ENCODE measurements around the gene CCDC7.
"Not testable (repeated sequence)": the region's sequence is repeated elsewhere in the genome, so short reads cannot be mapped to it uniquely, and the experiment has no call there.

The CCDC7 gene

DNA sequence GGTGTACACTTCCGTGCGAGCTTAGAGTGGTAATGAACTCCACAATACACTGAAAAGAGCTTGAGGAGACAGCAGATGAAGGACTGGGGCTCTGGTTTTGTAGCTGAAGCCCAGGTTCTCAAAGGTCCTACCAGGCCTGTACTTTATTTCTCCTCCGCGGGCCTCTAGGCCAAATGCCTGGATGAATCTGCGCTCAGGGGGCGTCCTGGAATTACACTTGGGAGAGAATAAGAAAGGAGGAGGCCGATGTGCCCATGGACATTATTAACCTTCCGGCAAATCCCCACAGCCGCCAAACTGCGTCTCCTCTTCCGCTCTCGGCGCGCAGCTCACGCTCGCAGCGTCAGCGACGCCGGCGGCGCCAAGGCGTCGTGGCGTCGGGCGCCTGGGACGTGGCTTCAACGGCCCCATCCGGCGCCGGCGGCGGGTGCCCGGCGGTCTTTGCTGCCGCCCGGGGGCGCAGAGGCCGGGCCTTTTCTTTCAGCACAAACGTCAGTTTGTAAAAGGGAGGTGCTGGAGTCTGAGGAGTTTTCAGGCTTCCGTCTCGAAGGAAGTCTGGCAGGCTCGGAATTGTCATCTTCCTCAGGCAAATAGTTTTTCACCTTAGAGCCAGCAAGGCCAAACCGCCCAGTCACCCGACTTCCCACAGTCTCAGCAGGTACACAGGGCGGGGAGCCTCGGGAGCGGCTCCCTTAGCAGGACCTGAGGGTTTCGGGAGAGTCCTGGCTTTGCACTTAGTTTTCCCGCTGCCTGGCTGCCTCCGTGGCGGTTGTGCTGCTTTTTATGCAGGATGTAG is at the start of gene CCDC7:
Gene CCDC7, plus strand, starts transcription at position 401 of the 796 bp plus-strand sequence. CDS start 5,503 bp downstream, outside the sequence.
- H3K4me3 ChIP-seq (ENCODE audit: low read depth, low read length), result peak within 1 kb of the TSS; percentile 70

- not testable (repeated sequence) for H3K4me3 ChIP-seq (ENCODE audit: low read depth, low read length)
These were observed 48.8 kb upstream of the CCDC7 start for GRCh38 chr10:32397163-32397562.

DNA sequence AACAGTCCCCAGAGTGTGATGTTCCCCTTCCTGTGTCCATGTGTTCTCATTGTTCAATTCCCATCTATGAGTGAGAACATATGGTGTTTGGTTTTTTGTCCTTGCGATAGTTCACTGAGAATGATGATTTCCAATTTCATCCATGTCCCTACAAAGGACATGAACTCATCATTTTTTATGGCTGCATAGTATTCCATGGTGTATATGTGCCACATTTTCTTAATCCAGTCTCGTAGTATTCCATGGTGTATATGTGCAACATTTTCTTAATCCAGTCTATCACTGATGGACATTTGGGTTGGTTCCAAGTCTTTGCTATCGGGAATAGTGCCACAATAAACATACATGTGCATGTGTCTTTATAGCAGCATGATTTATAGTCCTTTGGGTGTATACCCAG is 46.2 kb upstream of the CCDC7 start:
- H3K4me3 ChIP-seq (ENCODE audit: low read depth, low read length), result not testable (repeated sequence)

- H3K4me3 ChIP-seq (ENCODE audit: low read depth, low read length), result no peak overlapping the region
These were observed 45.0 kb upstream of the CCDC7 start for GRCh38 chr10:32400961-32401360.

- no peak overlapping the region for H3K4me3 ChIP-seq (ENCODE audit: low read depth, low read length)
These were observed 43.4 kb upstream of the CCDC7 start for GRCh38 chr10:32402499-32402898.

DNA sequence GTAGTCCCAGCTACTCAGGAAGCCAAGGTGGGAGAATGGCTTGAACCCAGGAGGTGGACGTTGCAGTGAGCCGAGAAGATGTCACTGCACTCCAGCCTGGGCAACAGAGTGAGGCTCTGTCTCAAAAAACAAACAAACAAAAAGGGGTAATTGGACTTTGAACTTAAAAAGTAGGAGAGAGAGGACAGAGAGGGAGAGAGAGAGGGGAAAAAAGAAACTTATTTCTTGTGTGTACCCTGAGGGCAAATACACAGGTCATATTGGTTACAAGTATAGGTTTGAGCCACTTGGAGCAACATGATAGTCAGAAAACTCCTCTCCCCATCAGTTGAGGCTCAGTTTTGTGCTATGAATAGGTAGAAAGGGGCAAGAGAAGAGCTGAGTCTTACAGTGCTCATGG is 42.8 kb upstream of the CCDC7 start:
- H3K4me3 ChIP-seq (ENCODE audit: low read depth, low read length), result no peak overlapping the region

DNA sequence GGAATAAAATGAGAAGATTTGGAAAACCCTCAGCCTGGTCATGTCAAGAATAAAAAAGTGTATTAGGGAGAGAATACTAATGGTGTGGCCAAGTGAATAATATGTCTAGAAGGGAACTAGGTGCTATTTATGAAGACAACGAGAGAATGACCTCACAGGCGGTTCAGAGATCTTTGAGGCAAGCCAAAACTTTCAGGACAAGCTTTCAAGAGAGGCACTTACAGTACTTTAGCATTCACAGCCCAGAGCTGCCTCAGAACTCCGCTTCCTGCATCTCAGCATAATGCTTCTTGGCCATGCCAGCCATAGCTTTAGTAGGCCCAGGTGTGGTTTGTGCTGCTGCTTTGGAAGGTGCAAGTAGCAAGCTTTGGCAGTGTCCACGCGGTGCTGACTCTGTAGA is 37.2 kb upstream of the CCDC7 start:
- no peak overlapping the region for H3K4me3 ChIP-seq (ENCODE audit: low read depth, low read length)

GRCh38 chr10:32409741-32410140 is 36.2 kb upstream of the CCDC7 start:
- H3K4me3 ChIP-seq (ENCODE audit: low read depth, low read length), result no peak overlapping the region

GRCh38 chr10:32410569-32410968 is 35.4 kb upstream of the CCDC7 start:
- no peak overlapping the region for H3K4me3 ChIP-seq (ENCODE audit: low read depth, low read length)

- H3K4me3 ChIP-seq (ENCODE audit: low read depth, low read length), result no peak overlapping the region
These were observed 34.0 kb upstream of the CCDC7 start for GRCh38 chr10:32411797-32412498.

GRCh38 chr10:32412499-32412853 is 33.5 kb upstream of the CCDC7 start:
- no peak overlapping the region for H3K4me3 ChIP-seq (ENCODE audit: low read depth, low read length)

DNA sequence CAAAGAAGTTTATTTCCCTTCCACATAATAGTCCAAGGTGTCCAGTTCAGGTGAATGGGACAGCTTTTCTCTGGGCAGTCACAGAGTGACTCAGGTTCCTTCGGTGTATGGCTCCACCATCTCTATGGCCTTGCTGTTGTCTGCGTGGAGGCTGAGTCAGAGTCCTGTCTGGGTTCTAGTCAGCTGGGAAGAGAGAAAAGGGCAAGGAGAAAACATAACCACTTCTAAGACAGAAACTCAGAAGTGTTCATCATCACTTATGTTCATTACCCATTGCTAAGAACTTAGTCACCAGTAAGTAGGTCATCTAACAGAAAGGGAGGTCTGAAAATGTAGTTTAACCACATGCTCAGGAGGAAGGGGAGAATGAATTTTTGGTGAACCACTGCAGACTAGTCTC is 32.4 kb upstream of the CCDC7 start:
- no peak overlapping the region for H3K4me3 ChIP-seq (ENCODE audit: low read depth, low read length)

- no peak overlapping the region for H3K4me3 ChIP-seq (ENCODE audit: low read depth, low read length)
These were observed 30.6 kb upstream of the CCDC7 start for GRCh38 chr10:32415361-32415760.

DNA sequence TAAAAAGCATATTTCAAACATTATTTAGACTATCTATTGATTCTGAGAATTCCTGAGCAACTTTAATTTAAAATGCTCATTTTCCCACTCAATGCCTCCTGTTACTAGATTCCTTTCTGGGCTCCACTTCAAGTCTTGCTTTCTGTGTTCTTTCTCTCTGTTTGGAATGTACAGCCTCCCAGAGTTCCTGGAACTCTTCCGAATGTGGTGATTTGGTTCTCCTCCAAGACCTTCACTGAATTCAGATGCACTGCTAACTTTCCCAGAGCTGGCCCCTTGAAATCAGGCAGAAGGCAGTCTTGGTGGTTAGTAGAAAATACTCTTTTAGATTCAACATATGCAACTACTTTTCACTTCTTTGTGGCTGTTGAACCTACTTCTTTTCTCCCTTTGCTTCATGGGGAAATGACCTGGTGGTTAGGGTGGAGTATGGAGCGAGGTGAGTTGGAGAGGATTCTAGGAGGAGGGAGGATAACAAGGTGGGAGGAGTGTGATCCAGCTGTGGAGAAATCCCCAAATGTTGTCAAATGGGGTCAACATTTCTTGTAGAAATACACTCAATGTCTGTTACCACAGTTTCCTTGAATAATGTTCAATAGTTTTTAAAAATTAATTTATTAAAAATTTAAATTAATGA is 27.9 kb upstream of the CCDC7 start:
- H3K4me3 ChIP-seq (ENCODE audit: low read depth, low read length), result no peak overlapping the region

GRCh38 chr10:32418572-32418971 is 27.4 kb upstream of the CCDC7 start:
- no peak overlapping the region for H3K4me3 ChIP-seq (ENCODE audit: low read depth, low read length)

- H3K4me3 ChIP-seq (ENCODE audit: low read depth, low read length), result no peak overlapping the region
These were observed 26.3 kb upstream of the CCDC7 start for GRCh38 chr10:32419615-32420014.

DNA sequence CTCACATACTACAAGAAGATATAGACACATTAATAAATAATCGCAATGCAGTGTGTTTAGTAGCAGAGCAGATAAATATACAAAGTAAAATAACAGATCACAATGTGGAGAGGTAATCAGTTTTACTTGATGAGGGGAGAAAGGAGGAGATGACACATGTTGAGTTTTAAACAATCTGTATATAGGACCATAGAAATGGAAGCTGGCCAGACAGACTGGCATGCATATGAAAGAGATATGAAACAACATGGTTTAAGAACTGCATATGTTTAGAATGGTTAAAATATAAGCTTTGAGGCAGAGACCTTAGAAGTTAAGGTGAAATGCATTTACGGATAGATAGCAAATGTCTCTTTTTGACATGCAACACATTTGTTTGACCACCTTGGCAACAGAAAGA is 19.8 kb upstream of the CCDC7 start:
- H3K4me3 ChIP-seq (ENCODE audit: low read depth, low read length), result no peak overlapping the region

GRCh38 chr10:32433542-32433941 is 12.4 kb upstream of the CCDC7 start:
- no peak overlapping the region for H3K4me3 ChIP-seq (ENCODE audit: low read depth, low read length)

DNA sequence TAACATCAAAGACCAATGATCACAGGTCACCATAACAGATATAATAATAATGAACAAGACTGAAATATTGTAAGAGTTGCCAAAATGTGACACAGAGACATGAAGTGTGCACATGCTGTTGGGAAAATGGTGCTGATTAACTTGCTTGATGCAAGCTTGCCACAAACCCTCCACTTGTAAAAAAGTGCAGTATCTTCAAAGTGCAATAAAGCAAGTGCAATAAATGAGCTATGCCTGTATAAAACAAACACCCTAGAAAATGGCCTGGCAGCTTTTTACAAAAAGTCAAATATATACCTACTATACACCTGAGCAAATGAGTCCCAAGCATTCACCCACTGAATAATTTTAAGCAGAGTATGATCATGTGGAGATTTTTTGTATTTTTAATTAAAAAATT is 9.7 kb upstream of the CCDC7 start:
- no peak overlapping the region for H3K4me3 ChIP-seq (ENCODE audit: low read depth, low read length)

- no peak overlapping the region for H3K4me3 ChIP-seq (ENCODE audit: low read depth, low read length)
These were observed 8.6 kb upstream of the CCDC7 start for GRCh38 chr10:32437334-32437733.

DNA sequence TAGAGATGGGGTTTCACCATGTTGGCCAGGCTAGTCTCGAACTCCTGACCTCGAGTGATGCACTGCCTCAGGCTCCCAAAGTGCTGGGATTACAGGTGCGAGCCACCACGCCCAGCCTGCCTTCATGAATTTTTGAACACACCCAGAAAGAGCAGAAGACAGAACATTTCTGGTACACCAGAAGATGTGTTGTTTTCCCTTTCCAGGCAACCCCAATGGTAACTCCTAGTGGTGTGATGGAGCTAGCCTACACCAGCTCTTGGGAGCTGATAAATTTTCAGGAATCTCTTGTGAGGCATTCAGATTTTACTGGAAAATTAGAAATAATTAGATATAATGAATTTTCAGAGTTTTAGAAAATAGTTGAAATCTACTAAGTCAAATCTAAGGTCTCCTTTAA is 904 bp upstream of the CCDC7 start:
- no peak overlapping the region for H3K4me3 ChIP-seq (ENCODE audit: low read depth, low read length)

Data from iPS-11a (cell line).